Measurements from ENCODE around the gene HNRNPA2B1.

DNA sequence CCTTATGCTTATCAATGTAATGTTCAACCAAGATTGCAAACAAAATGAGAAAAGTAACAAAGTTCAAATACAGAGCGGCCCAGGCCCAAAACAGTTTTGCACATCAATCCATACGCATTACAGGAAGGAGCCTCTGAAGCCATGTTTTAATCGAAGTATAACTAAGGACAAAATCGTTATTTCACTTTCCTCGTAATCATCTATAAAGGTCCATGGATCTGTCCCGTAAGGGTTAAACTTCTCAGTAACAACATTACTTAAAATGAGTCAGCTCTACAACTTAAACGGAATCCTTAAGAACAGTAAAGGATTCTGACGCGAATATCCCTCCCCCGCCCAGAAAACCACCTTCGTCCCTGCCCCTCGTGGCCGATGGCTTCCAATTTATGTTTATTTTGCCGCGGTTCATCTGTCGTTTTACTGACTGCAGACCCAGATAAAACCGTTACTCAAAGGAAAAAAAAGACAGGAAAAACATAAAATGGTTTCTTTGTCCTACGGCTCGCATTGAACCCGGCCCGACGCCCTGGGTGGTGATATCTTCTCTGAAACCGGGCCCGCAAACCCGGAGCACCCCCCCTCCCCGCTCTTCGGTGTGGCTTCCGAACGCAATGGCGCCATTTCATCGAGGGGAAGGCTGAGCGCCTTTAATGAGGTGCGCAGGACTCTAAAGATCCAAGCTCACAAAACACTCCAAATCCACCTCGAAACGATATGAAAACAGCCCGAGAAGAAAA, 1.1 kb downstream of the HNRNPA2B1 start:
- TF ChIP-seq, protein P1, sequence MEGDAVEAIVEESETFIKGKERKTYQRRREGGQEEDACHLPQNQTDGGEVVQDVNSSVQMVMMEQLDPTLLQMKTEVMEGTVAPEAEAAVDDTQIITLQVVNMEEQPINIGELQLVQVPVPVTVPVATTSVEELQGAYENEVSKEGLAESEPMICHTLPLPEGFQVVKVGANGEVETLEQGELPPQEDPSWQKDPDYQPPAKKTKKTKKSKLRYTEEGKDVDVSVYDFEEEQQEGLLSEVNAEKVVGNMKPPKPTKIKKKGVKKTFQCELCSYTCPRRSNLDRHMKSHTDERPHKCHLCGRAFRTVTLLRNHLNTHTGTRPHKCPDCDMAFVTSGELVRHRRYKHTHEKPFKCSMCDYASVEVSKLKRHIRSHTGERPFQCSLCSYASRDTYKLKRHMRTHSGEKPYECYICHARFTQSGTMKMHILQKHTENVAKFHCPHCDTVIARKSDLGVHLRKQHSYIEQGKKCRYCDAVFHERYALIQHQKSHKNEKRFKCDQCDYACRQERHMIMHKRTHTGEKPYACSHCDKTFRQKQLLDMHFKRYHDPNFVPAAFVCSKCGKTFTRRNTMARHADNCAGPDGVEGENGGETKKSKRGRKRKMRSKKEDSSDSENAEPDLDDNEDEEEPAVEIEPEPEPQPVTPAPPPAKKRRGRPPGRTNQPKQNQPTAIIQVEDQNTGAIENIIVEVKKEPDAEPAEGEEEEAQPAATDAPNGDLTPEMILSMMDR (conservative IDR thresholded peaks at IDR 0.05; ENCODE audit: low read length): no peak
- TF ChIP-seq EZH2phosphoT487 (IDR thresholded peaks at IDR 0.05; ENCODE audit: borderline replicate concordance): no peak
